ENCODE data around the gene P2RY6.
A peak's percentile ranks its signal among the peaks of the same experiment; 100 is the strongest.

Gene P2RY6

GRCh38 chr11:73287400-73288101 is 15.4 kb downstream of the P2RY6 start:
- Mint-ChIP-seq H3K27ac (peak overlapping the region; percentile 92), H3K36me3 (ENCODE audit: low read depth) (peaks cover 78% of the 10 kb centered on the region), H3K9me3 (no peaks in the 10 kb centered on the region), H3K4me1 (ENCODE audit: low read depth) (peaks cover 99% of the 10 kb centered on the region), H3K27me3 (peaks cover 3% of the 10 kb centered on the region), H3K4me3 (peak overlapping the region; percentile 48)
- intact Hi-C loops (cut with micrococcal nuclease), result loop anchor here (1.0 to 2.0 kb wide), 3 partner anchors 7 to 103 kb away; no protein-coding TSS in a partner anchor

GRCh38 chr11:73288192-73288872 is 16.2 kb downstream of the P2RY6 start:
- Mint-ChIP-seq H3K4me3 (peak overlapping the region; percentile 61), H3K27ac (peak overlapping the region; percentile 92), H3K36me3 (ENCODE audit: low read depth) (peaks cover 77% of the 10 kb centered on the region), H3K4me1 (ENCODE audit: low read depth) (peaks cover 98% of the 10 kb centered on the region), H3K9me3 (no peaks in the 10 kb centered on the region), H3K27me3 (peaks cover 3% of the 10 kb centered on the region)
- intact Hi-C loops (cut with micrococcal nuclease), result loop anchor here (1.0 to 2.0 kb wide), 3 partner anchors 8 to 104 kb away; no protein-coding TSS in a partner anchor

GRCh38 chr11:73288873-73289707 is 17.0 kb downstream of the P2RY6 start:
- Mint-ChIP-seq H3K27ac (peak overlapping the region; percentile 92), H3K4me1 (ENCODE audit: low read depth) (peaks cover 94% of the 10 kb centered on the region), H3K9me3 (no peaks in the 10 kb centered on the region), H3K27me3 (peaks cover 3% of the 10 kb centered on the region), H3K4me3 (peak overlapping the region; percentile 61), H3K36me3 (ENCODE audit: low read depth) (peaks cover 74% of the 10 kb centered on the region)
- intact Hi-C loops (cut with micrococcal nuclease), result loop anchor here (1.0 to 2.0 kb wide), 4 partner anchors 9 to 104 kb away; no protein-coding TSS in a partner anchor

- Mint-ChIP-seq H3K27me3 (peaks cover 3% of the 10 kb centered on the region), H3K9me3 (no peaks in the 10 kb centered on the region), H3K36me3 (ENCODE audit: low read depth) (peaks cover 74% of the 10 kb centered on the region), H3K4me1 (ENCODE audit: low read depth) (peaks cover 93% of the 10 kb centered on the region), H3K4me3 (no peak overlapping the region), H3K27ac (peak overlapping the region; percentile 92)
- intact Hi-C loops (cut with micrococcal nuclease), result no loop called here
Measured at GRCh38 chr11:73290536-73290935, 18.4 kb downstream of the P2RY6 start.

GRCh38 chr11:73291196-73291595 is 19.1 kb downstream of the P2RY6 start:
- H3K27ac Mint-ChIP-seq, result peak overlapping the region; percentile 46
- H3K9me3 Mint-ChIP-seq, result no peaks in the 10 kb centered on the region

GRCh38 chr11:73291781-73292524 is 19.8 kb downstream of the P2RY6 start:
- Mint-ChIP-seq H3K4me3 (no peak overlapping the region), H3K4me1 (ENCODE audit: low read depth) (peaks cover 84% of the 10 kb centered on the region), H3K9me3 (no peaks in the 10 kb centered on the region), H3K27ac (no peak overlapping the region), H3K36me3 (ENCODE audit: low read depth) (peaks cover 74% of the 10 kb centered on the region), H3K27me3 (peaks cover 3% of the 10 kb centered on the region)
- intact Hi-C loops (cut with micrococcal nuclease), result no loop called here

More at GRCh38 chr11:73291196-73291595, 19.1 kb downstream of the P2RY6 start:
- H3K4me1 Mint-ChIP-seq (ENCODE audit: low read depth), result peaks cover 87% of the 10 kb centered on the region
- H3K27me3 Mint-ChIP-seq, result peaks cover 3% of the 10 kb centered on the region
- peaks cover 74% of the 10 kb centered on the region for H3K36me3 Mint-ChIP-seq (ENCODE audit: low read depth)
- intact Hi-C loops (cut with micrococcal nuclease), result no loop called here
- H3K4me3 Mint-ChIP-seq, result no peak overlapping the region

- H3K4me3 Mint-ChIP-seq, result no peak overlapping the region
- peaks cover 84% of the 10 kb centered on the region for H3K4me1 Mint-ChIP-seq (ENCODE audit: low read depth)
- peaks cover 3% of the 10 kb centered on the region for H3K27me3 Mint-ChIP-seq
- no peaks in the 10 kb centered on the region for H3K9me3 Mint-ChIP-seq
- H3K27ac Mint-ChIP-seq, result no peak overlapping the region
- H3K36me3 Mint-ChIP-seq (ENCODE audit: low read depth), result peaks cover 75% of the 10 kb centered on the region
- intact Hi-C loops (cut with micrococcal nuclease), result no loop called here
Measured at GRCh38 chr11:73292525-73292894, 20.4 kb downstream of the P2RY6 start.

GRCh38 chr11:73293356-73293936 is 21.3 kb downstream of the P2RY6 start:
- H3K9me3 Mint-ChIP-seq, result no peaks in the 10 kb centered on the region
- peaks cover 84% of the 10 kb centered on the region for H3K4me1 Mint-ChIP-seq (ENCODE audit: low read depth)
- peaks cover 84% of the 10 kb centered on the region for H3K36me3 Mint-ChIP-seq (ENCODE audit: low read depth)
- no peak overlapping the region for H3K27ac Mint-ChIP-seq
- intact Hi-C loops (cut with micrococcal nuclease), result no loop called here
- no peak overlapping the region for H3K4me3 Mint-ChIP-seq
- peaks cover 3% of the 10 kb centered on the region for H3K27me3 Mint-ChIP-seq

GRCh38 chr11:73294604-73295003 is 22.5 kb downstream of the P2RY6 start:
- Mint-ChIP-seq H3K27ac (no peak overlapping the region), H3K9me3 (no peaks in the 10 kb centered on the region), H3K4me3 (no peak overlapping the region), H3K36me3 (ENCODE audit: low read depth) (peaks cover 96% of the 10 kb centered on the region), H3K4me1 (ENCODE audit: low read depth) (peaks cover 74% of the 10 kb centered on the region), H3K27me3 (peaks cover 3% of the 10 kb centered on the region)
- intact Hi-C loops (cut with micrococcal nuclease), result loop anchor here (5.0 kb wide), 1 partner anchor 43 kb away; no protein-coding TSS in a partner anchor

- Mint-ChIP-seq H3K4me3 (no peak overlapping the region), H3K4me1 (ENCODE audit: low read depth) (peaks cover 73% of the 10 kb centered on the region), H3K36me3 (ENCODE audit: low read depth) (peaks cover 96% of the 10 kb centered on the region), H3K27ac (no peak overlapping the region), H3K27me3 (peaks cover 3% of the 10 kb centered on the region), H3K9me3 (no peaks in the 10 kb centered on the region)
- intact Hi-C loops (cut with micrococcal nuclease), result loop anchor here (5.0 kb wide), 1 partner anchor 42 kb away; no protein-coding TSS in a partner anchor
Measured at GRCh38 chr11:73295241-73295995, 23.3 kb downstream of the P2RY6 start.

- Mint-ChIP-seq H3K27ac (no peak overlapping the region), H3K4me3 (no peak overlapping the region), H3K4me1 (ENCODE audit: low read depth) (peaks cover 73% of the 10 kb centered on the region), H3K9me3 (no peaks in the 10 kb centered on the region), H3K27me3 (peaks cover 3% of the 10 kb centered on the region), H3K36me3 (ENCODE audit: low read depth) (peaks cover 96% of the 10 kb centered on the region)
- intact Hi-C loops (cut with micrococcal nuclease), result loop anchor here (5.0 kb wide), 1 partner anchor 41 kb away; no protein-coding TSS in a partner anchor
Measured at GRCh38 chr11:73295996-73296318, 23.8 kb downstream of the P2RY6 start.

- Mint-ChIP-seq H3K9me3 (no peaks in the 10 kb centered on the region), H3K27me3 (peaks cover 3% of the 10 kb centered on the region), H3K4me3 (no peak overlapping the region), H3K36me3 (ENCODE audit: low read depth) (peaks cover 90% of the 10 kb centered on the region), H3K27ac (no peak overlapping the region), H3K4me1 (ENCODE audit: low read depth) (peaks cover 65% of the 10 kb centered on the region)
- intact Hi-C loops (cut with micrococcal nuclease), result loop anchor here (5.0 kb wide), 1 partner anchor 41 kb away; no protein-coding TSS in a partner anchor
Measured at GRCh38 chr11:73296501-73297230, 24.5 kb downstream of the P2RY6 start.
